A549 (cell line): ENCODE measurements around the gene LRRC3.

Experiments
- CTCF ChIP-seq: fragments of >200 bp; sonication (Bioruptor Twin); formaldehyde crosslinking; IDR thresholded peaks from 3 replicates; pipeline ENCODE4 v1.5.1; 2016
- ELK1 ChIP-seq: fragments of 150-350 bp; IDR thresholded peaks from 2 replicates; pipeline ENCODE4 v1.6.1; 2014; ENCODE audit warnings: low read depth, mild to moderate bottlenecking, low read length
- EP300 ChIP-seq, 2 experiments: fragments of >200 bp; sonication (Bioruptor Twin); formaldehyde crosslinking; IDR thresholded peaks; 2 replicates in 1 of 2; 3 replicates in 1 of 2; pipeline ENCODE4 v1.6.1; 2016 to 2017
- MAX ChIP-seq: IDR thresholded peaks from 2 replicates; pipeline ENCODE4 v1.6.1; 2012
- POLR2A ChIP-seq: IDR thresholded peaks from 2 replicates; pipeline ENCODE4 v1.6.1; 2012; ENCODE audit warnings: mild to moderate bottlenecking, low read length
- RAD21 ChIP-seq, 2 experiments: fragments of >200 bp in 1 of 2; sonication (Bioruptor Twin) in 1 of 2; formaldehyde crosslinking in 1 of 2; IDR thresholded peaks in 1 of 2; conservative IDR thresholded peaks in 1 of 2; 2 replicates in 1 of 2; 3 replicates in 1 of 2; pipeline ENCODE4 v1.6.1; 2012 to 2018; ENCODE audit warnings: inconsistent platforms in 1 of 2
- RCOR1 ChIP-seq: fragments of 150-350 bp; IDR thresholded peaks from 2 replicates; pipeline ENCODE4 v1.6.1; 2014; ENCODE audit warnings: antibody characterized with exemption, low read length, low read depth
- RFX5 ChIP-seq: fragments of 450-650 bp; IDR thresholded peaks from 2 replicates; pipeline ENCODE4 v1.7.1; 2014; ENCODE audit warnings: antibody characterized with exemption, mild to moderate bottlenecking, moderate library complexity
- USF2 ChIP-seq: fragments of 450-650 bp; IDR thresholded peaks from 2 replicates; pipeline ENCODE4 v1.6.1; 2014; ENCODE audit warnings: antibody characterized with exemption

- TF ChIP-seq POLR2A: no peak
- no peak for TF ChIP-seq CTCF
- no peak for TF ChIP-seq RAD21 (conservative IDR thresholded peaks at IDR 0.05 in 1 of 2, IDR thresholded peaks at IDR 0.05 in 1 of 2)
- no peak for TF ChIP-seq EP300 (IDR thresholded peaks at IDR 0.05)
- no peak for TF ChIP-seq USF2
- no peak for TF ChIP-seq ELK1
- TF ChIP-seq RFX5: no peak
- TF ChIP-seq MAX: no peak
- no peak for TF ChIP-seq RCOR1
Observed at GRCh38 chr21:44437696-44438431, 17.4 kb upstream of the LRRC3 start.
